GM12872 (cell line): ENCODE measurements around the gene ABCA13.

Experiments used
- TF ChIP-seq, protein P1 (sequence below): IDR thresholded peaks from 3 replicates; pipeline ENCODE4 v1.5.1; 2011; ENCODE audit warnings: low read depth, mild to moderate bottlenecking, low read length, moderate library complexity; ENCODE audit not compliant: insufficient read depth

ABCA13 gene

GRCh38 chr7:48350515-48350914 lies 179.3 kb downstream of the ABCA13 start:
- TF ChIP-seq, protein P1, sequence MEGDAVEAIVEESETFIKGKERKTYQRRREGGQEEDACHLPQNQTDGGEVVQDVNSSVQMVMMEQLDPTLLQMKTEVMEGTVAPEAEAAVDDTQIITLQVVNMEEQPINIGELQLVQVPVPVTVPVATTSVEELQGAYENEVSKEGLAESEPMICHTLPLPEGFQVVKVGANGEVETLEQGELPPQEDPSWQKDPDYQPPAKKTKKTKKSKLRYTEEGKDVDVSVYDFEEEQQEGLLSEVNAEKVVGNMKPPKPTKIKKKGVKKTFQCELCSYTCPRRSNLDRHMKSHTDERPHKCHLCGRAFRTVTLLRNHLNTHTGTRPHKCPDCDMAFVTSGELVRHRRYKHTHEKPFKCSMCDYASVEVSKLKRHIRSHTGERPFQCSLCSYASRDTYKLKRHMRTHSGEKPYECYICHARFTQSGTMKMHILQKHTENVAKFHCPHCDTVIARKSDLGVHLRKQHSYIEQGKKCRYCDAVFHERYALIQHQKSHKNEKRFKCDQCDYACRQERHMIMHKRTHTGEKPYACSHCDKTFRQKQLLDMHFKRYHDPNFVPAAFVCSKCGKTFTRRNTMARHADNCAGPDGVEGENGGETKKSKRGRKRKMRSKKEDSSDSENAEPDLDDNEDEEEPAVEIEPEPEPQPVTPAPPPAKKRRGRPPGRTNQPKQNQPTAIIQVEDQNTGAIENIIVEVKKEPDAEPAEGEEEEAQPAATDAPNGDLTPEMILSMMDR = no peak

- TF ChIP-seq, protein P1 = no peak
Measured at GRCh38 chr7:48351900-48352299, 180.6 kb downstream of the ABCA13 start.

DNA sequence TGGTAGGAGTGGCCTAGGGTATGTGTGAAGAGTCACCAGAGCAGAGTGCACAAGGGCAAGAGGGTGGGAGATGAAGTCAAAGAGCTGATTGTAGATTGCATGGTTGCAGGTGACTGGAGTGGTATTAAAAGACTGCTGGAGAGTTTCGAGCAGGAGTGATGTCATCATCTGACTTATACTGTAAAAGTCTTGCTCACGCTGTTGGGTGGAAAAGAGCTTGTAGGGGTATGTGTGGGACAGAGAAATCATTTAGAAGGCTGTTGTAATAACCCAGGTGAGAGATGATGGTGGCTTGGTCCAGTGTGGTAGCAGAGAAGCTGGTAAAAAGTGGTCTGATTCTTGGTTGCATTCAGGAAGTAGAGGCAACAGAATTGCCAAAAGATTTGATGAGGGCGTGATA lies 184.1 kb downstream of the ABCA13 start:
- TF ChIP-seq, protein P1 = no peak

DNA sequence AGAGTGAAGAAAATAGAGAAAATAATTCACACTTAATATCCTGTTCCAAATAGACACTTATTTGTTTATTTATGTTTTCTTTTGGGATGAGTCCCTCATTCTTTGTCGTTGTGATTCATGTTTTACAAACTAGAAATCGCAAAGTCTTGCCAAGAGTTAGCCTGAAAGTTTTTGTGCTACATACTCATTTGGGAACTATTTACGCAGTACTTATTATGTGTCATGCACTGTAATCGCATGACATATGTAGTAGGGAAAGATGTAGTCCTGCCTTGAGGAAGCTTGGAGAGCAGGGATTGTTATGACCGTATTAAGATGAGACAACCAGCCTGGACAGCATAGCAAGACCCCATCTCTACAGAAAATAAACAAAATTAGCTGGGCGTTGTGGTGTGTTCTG lies 189.3 kb downstream of the ABCA13 start:
- TF ChIP-seq, protein P1 = no peak

DNA sequence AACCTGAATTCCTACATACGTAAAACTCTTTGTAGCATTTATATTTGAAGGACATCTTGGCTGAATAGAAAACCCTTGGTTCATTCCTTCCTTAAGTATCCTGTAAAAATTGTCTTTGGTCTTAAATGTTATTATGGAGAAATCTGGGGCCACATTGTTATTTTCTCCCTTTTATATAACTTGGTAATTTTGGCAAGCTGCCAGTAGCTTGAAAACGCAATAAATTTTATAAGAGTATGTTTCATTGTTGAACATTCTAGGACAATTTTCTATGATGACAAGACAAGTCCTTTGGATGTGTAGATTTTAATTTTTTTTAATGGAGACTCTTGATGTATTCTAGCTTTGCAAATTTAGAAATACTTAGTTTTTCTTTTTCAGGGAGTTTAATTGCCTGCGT lies 191.9 kb downstream of the ABCA13 start:
- TF ChIP-seq, protein P1 = no peak

DNA sequence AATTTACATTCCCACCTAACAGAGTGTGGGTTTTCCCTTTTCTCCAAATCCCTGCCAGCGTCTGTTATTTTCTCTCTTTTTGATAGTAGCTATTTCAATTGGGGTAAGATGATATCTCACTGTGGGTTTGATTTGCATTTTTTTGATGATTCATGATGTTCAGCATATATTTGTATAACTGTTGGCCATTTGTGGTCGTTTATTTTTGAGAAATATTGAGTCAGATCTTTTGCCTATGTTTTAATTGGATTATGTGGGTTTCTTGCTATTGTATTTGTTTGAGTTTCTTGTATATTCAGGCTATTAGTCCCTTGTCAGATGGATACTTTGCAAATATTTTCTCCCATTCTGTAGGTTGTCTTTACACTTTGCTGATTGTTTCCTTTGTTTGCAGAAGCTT lies 193.8 kb downstream of the ABCA13 start:
- TF ChIP-seq, protein P1 = no peak

- TF ChIP-seq, protein P1 = no peak
Measured at GRCh38 chr7:48366096-48366495, 194.8 kb downstream of the ABCA13 start.

DNA sequence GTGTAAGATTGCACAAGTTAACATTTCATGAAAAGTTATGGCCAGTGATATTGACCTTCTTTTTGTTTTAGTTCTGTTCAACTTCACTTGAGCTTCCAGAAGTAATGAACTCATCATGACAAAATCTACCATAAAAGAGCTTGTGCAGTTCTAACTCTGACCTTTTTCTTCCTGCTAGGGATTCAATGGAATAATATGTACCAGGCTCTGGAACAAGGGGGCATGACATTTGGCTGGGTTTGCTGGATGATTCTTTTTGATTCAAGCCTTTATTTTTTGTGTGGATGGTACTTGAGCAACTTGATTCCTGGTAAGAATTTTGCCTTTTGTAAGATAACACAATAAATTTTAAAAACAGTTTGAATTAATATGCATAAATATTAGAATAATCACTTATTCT lies 205.0 kb downstream of the ABCA13 start:
- TF ChIP-seq, protein P1 = no peak
